HG03575 (cell line): ENCODE measurements around the gene CARD19.
"Not testable (repeated sequence)": the region's sequence is repeated elsewhere in the genome, so short reads cannot be mapped to it uniquely, and the experiment has no call there.

Experiments used
- ATAC-seq: cut with Tn5 transposase; IDR thresholded peaks from one replicate; pipeline ENCODE4 v1.9.1; 2021; ENCODE audit not compliant: unreplicated experiment, insufficient number of reproducible peaks, low FRiP score; ENCODE audit errors: extremely low read depth

CARD19 gene

DNA sequence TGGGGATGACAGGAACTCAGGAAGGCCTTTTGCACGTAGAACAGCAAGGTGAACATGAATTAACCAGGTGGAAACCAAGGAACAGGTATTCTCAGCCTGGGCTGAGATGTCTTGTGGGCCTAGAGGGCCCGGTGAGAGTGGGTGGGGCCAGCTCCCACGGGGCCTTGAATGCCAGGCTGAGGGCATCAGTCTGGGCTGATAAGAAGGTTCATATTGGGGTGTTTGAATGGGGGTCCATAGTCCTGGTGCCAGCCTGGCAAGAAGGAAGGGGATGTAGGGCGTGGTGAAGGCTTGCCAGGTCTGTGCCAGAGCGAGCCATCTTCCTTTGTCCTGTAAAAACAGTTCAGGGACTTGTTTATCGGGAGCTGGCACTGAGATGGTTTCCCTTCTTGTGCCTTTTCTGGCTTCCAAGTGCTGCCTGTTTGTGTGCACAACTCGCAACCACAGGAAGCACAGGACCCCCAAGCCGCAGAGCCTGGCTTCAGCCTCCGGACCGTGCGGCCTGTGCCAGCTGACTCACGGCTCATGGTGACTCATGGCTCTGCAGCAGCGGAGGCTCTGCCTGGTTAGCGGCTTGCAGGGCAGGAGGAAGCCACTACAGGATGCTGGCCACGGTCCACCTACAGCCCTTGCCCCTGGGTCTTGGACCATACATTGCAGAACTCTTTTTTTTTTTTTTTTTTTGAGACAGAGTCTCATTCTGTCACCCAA lies 2.4 kb downstream of the CARD19 start:
- ATAC-seq = no peak

DNA sequence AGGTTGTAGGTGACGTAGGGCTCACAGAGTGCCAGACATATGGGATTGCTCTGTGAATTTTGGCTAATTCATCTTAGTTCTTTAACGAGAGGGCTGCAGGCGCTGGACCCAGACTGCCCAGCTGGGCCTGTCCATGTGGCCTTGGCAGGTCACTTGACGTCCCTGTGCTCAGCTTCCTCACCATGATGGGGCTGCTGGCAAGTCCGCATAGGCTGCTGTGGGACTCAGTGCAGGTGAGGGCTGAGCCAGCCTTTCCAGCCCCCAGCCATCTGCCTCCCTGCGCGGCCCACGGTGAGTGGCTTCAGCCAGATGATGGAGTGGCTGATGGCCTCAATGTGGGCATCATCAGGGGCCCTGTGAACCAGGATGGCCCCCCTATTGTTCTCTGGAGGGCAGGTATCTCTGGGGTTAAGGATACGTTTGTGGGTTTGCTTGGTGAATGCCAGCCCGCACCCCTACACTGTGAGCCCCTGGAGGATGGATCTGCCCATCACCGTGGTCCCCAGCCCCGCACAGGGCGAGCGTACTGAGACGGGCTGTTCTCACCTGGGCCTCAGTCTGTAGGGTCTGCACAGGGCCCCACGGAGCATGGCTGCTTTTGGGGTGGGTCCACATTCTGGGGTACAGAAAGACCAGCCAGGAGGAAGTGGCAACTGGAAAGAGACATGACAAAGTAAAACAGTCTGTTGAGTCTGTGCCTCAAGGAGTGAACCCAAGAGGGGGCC lies 3.7 kb downstream of the CARD19 start:
- ATAC-seq = no peak

DNA sequence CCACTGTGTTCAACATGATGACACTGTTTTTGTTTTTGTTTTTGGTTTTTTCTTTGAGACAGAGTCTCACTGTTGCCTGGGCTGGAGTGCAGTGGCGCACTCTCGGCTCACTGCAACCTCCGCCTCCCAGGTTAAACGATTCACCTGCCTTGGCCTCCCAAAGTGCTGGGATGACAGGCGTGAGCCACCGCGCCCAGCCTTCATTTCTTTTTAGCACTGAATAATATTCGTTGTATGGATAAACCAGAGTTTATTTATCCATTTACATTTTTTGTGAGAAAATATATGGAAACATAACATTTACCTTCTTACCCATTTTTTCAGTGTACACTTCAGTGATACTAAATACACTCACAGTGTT lies 4.2 kb downstream of the CARD19 start:
- no peak for ATAC-seq

DNA sequence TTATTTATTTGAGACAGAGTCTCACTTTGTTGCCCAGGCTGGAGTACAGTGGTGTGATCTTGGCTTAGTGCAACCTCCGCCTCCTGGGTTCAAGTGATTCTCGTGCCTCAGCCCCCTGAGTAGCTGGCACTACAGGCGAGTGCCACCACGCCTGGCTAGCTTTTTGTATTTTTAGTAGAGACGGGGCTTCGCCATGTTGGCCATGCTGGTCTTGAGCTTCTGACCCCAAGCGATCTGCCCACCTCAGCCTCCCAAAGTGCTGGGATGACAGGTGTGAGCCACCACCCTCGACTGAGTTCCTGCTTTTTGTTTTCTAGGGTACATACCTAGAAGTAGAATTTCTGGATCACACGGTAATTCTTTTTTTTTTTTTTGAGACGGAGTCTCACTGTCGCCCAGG lies 5.1 kb downstream of the CARD19 start:
- not testable (repeated sequence) for ATAC-seq

DNA sequence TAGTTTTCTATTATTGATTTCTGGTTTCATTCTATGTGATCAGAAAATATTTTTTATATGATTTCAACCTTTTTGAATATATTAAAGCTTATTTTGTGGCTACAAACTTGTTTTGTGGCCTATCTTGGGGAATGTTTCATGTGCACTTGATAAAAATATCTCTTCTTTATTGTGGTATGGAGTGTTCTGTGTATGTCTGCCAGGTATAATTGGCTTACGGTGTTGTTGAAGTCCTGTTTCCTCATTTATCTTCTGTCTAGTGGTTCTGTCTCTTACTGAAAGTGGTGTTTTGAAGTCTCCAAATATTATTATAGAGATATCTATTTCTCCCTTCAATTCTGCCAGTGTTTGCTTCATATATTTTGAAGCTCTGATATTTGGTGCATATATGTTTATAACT lies 9.6 kb downstream of the CARD19 start:
- ATAC-seq = no peak

DNA sequence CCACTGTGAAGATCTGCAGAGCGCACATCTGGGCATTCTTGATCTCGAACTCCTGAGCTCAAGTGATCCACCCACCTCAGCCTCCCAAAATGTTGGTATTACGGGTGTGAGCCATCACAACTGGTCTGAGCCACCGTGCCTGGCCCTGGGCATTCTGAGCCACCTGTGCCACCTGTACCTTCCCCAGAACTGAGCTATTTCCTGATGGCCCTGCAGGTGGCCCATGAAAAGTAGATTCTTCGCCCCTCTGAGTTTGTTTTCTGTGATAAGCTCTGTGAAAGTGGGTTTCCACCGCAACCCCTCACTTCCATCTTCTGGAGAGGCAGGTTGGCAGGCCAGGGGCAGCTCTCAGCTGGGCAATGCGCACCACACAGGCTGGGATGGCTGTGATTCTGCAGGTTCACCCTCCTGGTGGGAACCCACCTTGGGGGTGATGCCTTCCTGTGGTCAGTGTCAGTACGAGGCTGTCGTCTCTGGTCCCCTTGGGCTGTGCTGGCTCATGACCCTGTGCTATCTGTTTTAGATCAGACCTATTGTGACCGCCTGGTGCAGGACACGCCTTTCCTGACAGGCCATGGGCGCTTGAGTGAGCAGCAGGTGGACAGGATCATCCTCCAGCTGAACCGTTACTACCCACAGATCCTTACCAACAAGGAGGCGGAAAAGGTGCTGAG lies 11.3 kb downstream of the CARD19 start:
- ATAC-seq = no peak

DNA sequence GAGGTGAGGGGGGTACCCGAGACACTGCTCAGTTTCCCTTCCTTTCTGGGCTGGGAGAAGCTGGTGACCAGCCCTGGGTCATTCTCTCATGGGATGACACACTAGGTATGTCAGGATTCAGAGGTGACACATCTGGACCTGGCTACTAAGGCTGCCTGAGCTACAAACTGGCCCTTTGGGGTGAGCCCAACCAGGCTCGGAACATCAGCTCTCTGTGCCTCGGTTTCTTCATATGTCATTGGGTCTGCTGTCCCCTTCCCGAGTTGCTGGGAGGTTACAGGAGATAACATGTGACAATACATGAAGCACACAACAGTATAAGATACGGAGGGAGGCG lies 11.8 kb downstream of the CARD19 start:
- ATAC-seq = no peak

DNA sequence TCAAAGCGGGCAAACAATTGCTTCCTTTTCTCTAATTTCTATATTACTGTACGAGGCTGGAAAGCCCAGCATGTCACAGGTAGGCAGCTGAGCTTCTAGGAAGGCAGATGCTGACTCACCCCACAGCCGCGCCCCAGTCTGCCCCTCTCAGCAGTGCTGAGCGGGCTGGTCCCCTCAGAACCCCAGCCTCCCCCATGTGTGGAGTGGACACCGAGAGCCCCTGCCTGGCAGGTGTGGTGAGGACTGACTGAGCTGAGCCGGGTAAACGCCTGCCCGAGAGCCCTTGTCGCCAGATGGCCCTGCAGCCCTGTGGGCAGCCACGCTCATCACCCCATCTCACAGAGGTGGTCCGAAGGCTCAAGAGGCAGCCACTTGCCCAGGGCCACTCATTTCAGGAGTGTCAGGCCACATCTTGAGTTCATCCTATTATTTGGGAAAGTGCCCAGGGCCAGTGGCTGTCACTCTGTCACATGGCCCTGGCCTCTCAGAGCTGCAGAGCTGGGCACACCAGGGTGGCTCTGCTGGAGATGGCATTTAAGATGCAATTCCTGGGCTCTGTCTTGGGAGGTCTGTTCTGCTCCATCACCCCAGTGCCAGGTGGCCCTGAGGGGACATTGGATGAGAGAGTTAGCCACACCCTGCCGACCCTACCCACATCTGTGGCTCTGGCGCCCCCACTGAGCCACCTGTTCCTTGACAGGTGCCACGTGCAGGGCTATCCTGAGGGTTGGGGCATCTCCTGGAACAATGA lies 12.4 kb downstream of the CARD19 start:
- ATAC-seq = no peak

DNA sequence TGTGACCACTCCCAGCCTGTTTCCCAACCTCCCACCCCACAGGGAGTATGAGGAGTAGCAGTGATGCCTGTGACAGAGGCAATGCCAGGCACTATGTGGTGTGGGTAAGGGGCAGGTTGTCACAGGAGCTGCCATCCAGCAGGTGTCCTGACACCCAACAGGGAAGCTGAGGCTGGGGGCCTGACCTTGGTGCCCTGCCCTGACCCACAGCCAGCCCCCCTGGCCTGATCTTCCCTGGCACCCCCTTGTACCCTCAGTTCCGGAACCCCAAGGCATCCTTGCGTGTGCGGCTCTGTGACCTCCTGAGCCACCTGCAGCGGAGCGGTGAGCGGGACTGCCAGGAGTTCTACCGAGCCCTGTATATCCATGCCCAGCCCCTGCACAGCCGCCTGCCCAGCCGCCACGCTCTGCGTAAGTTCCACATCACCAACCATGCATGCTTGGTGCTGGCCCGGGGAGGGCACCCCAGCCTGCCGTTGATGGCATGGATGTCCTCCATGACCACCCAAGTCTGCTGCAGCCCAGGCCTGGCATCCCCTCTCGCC lies 14.4 kb downstream of the CARD19 start:
- ATAC-seq = no peak

DNA sequence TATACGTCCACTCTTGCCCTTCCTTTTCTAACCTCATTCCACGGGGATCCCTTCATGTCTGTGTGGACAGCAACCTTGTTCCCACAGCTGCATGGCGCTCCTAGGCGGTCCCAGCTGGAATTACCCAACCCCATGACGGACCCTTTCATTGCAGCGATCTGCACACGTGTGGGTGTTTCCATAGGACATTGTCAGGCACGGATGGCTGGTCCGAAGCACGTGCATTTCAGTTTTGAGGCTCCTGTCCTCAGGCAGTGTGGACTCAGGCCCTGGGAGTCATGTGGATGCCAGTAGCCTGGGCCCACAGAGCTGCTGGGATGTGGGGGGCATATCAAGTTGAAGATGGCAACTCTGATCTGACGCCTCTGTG lies 15.0 kb downstream of the CARD19 start:
- ATAC-seq = no peak

DNA sequence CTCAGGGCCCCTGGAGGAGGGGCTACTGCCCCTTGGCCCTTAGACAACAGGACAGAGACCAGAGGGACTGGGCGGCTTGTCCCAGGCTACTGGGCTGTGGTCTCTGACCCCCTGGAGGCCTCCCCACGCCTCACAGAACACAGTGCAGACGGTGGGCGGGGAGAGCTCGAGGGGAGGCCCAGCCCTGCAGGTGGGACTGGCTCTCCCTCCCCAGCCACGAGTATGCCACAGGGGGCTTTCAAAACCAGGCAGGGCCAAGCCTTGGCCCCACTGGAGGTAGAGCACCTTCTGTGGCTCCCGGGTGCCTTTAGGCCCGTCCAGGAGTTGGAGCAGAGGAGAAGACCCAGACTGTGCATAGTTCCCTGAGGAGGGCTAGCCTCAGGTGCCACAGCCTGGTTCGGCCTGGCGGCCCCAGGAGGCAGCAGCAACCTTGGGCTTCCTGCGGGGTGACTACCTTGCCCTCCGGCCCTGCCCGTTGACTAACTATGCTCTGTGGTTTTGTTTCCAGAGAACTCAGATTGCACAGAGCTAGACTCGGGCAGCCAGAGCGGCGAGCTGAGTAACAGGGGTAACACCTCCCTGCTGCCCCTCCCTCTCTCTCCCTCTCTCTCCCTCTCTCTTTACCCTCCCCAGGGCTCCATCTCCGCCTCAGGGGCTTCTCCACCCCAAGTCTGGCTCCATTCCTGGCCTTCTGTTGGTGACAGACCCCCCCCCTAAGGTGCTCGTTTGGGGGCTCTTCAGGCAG lies 15.5 kb downstream of the CARD19 start:
- ATAC-seq = no peak

DNA sequence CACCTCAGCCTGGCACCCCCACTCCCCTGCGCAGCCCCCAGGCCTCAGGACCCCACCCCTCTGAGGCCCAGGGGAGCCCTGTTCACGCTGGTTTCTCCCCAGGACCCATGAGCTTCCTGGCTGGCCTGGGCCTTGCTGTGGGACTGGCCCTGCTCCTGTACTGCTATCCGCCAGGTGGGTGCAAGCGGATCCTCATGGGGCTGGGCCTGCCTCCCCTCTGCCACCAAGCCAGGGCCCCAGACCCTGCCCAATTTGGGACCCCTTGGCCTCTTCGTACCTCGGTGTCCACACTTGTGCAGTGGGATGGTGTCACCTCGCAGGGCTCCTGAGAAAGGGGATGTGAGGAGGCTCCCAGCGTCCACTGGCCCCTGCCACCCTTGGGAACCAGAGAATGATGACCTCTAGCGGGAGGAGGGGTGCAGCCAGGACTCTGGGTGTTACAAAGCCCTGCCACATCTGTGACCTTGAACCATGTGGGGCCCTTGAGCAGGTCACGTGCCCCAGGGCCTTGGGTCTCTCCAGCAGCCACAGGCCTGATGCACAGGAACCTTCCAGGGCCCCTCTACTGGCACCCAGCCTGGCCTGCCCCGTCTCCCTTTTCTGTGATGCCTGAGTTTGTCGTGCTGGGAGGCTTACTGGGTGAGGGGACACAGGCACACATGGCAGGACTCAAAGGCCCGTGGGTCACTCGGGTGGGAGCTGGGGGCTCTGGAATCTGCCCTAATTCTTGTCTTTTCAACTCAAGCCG lies 16.3 kb downstream of the CARD19 start:
- no peak for ATAC-seq

DNA sequence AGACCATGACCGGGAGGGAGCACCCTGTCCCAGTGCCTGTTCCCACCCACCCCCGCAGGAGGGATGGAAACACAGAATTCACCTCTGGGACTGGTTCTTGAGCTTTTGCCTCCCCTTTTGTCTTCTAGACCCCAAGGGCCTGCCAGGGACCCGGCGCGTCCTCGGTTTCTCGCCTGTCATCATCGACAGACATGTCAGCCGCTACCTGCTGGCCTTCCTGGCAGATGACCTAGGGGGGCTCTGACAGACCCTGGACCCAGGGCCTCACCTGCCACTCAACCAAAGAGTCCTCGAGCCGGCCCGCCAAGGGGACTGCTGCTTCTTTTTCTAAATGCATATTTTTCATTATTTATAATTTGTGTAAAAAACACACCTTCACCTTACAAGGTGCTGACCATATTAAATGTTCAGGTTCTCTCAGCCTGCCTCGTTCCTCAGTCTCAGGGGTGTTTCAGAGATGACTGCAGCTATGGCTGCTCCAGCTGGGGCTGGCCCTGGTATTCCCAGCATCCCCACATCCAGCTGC lies 16.9 kb downstream of the CARD19 start:
- ATAC-seq = no peak

DNA sequence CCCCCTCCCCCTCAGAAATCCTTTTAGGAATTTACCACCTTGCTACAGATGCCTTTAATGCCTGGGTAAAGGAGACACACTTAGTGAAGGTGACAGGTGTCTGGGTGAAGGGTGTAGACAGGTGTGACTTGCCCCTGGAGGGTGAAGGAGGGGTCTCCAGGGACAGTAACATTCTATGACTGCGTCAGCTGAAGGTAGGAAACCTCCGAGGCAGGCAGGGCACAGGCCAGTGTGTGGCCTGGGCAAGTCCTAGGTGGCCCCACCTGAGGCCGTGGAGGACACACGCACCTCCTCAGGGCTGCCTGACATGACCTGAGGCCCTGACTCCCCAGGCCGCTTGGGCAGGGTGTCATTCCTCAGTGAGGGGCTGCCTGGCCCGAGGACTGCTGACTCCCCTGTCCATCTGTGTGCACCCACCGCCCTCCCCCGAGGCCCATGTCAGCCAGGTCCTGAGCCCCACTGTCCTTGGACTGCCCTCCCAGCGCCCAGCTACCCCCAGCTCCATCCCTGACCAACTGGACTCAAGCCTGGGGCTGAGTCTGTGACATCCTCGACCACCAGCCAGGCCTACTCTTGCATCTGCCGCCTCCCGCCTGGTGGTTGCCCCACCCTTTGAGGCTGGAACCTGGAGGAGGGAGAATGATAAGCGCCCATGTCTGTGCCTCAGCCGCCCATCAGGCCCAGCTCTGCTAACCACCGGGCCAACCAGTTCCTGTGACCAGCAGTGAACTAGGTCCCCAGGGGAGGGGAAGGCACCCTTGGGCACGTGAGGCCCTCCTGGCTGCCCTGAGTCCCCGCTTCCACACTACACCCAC lies 18.4 kb downstream of the CARD19 start:
- no peak for ATAC-seq

DNA sequence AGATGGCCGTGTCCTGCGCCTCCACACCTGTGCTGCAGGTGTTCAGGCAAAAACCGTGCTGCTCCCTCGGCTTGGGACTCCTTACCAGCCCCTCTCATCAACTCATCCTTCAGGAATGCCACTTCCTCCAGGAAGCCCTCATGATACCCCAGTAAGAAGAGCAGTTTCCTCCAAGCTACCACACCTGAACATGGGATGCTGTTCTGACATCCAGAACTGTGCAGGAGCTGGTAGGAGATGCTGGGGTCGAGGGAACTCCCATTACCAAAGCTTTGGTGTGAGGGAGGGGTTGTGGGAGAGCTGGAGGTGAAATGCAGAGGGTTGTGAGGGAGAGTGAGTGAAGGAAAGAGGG lies 18.9 kb downstream of the CARD19 start:
- no peak for ATAC-seq

DNA sequence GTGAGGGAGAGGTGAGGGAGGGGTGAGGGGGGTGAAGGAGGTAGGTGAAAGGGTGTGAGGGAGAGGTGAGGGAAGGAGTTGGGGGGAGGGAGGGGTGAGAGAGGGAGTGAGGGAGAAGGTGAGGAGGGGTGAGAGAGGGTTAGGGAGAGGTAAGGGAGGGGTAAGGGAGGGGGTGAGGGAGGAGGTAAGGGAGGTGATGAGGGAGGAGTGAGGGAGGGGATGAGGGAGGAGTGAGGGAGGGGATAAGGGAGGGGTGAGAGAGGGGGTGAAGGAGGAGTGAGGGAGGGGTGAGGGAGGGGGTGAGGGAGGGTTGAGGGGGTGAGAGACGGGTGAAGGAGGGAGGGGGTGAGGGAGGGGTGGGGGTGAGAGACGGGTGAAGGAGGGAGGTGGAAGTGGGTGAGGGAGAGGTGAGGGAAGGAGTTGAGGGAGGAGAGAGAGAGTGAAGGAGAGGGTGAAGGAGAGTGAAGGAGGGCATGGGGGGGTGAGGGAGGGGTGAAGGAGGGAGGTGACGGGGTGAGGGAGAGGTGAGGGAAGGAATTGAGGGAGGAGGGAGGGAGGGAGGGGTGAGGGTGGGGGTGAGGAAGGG lies 19.6 kb downstream of the CARD19 start:
- ATAC-seq = no peak
